Activated T-helper 1 cell treated with anti-CD3 and anti-CD28 coated beads, Interleukin-2, amount 50 U/mL, for 16 hours (primary cell): ENCODE data around the gene NDUFS7.
"Not testable (repeated sequence)": the region's sequence is repeated elsewhere in the genome, so short reads cannot be mapped to it uniquely, and the experiment has no call there.

Experiments
- DNase-seq, 2 donors: peaks; one replicate each; pipeline ENCODE4 v3.0.0-alpha.2; 2020; ENCODE audit warnings: low read depth in 1 of 2, low spot score in 1 of 2

The NDUFS7 gene

GRCh38 chr19:1417681-1418495, 34.2 kb downstream of the NDUFS7 start:
- no peak for DNase-seq

DNA sequence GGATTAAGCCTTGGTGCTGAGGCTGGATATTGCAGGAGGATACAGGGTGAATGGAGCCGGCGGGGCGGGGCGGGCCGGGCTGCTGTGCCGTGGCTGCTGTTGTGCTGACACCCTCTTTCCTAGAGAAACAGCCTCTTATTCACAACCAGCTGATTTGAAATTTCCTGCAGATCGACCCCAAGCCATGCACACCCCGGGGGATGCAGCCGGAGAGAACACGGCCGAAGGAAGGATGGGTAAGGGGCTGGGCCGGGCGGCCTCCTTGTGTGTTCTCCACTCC, 34.7 kb downstream of the NDUFS7 start:
- DNase-seq, result no peak

DNA sequence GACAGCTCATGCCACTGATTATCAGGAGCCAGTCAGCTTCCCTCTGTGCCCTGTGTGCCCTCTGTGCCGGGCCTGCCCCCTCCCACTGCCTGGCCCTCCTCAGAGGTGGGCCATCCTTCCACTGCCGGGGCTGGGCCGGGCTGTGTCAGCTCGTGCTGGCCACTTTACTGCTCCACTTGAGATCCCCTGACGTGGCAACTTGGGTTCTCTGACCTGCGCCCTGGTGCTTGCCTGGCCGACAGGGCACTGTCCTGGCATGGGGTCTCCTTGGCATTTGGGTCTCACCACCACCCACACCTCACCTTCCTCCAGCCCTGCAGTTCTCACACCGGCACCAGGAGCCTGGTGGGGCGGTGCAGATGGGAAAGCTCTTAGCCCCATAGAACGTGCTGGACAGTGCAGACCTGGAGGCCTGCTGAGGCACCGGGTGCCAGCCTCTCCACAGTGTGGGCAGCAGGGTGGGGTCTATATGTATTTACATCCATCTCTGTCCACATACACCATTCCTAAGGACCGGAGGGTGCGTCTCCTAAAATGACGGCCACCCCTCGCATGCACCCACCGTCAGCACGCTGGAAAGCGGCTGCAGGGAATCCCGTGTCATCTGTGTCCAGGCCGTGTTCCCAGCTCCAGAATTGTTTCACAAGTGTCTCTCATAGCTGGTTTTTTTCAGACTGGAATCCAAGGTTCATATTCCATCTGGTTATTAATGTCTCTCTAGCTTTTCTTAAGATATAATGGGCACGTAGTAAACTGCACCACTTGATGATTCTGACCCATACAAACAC, 35.4 kb downstream of the NDUFS7 start:
- no peak for DNase-seq

- not testable (repeated sequence) for DNase-seq
Observed at GRCh38 chr19:1420085-1420484, 36.4 kb downstream of the NDUFS7 start.

DNA sequence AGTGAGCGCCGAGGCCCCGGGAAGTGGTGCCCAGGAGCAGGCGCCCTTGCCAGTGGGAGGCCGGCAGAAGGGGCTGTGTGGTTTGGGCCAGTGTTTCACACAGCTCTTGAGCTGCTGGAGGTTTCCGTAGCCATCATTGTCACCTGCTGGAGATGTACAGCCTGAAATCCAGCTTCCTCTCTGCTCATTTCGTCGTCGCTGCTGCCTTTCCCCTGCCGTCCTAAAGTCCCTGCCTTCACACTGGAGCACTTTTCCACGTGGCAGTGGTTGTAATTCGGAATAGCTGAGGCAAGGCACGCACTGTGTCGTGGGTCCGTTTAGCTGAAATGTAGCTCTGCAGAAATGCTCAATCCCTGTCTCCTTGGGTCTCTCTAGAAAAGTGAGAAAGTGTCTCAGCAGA, 36.9 kb downstream of the NDUFS7 start:
- no peak for DNase-seq

GRCh38 chr19:1421218-1421957, 37.7 kb downstream of the NDUFS7 start:
- no peak for DNase-seq

DNA sequence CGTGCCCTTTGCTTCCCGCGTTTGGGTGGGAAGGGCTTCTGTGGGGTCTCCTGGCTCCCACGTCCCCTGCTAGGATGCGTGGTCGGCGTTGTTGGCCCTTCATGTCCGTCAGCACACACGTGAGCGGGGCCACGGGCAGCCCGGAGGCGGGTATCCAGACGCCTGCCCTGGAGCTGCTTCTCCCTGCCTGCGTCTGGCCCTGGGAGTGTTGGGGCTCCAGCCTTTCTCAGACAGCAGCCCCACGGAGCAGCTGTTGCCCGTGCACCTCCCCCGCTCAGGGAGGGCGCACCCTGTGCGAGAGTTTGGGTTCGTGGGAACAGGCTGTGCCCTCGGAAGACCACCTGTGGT, 38.2 kb downstream of the NDUFS7 start:
- DNase-seq, result no peak

- DNase-seq, result no peak
Observed at GRCh38 chr19:1422360-1422759, 38.7 kb downstream of the NDUFS7 start.

- DNase-seq, result no peak
Observed at GRCh38 chr19:1422943-1423342, 39.2 kb downstream of the NDUFS7 start.

DNA sequence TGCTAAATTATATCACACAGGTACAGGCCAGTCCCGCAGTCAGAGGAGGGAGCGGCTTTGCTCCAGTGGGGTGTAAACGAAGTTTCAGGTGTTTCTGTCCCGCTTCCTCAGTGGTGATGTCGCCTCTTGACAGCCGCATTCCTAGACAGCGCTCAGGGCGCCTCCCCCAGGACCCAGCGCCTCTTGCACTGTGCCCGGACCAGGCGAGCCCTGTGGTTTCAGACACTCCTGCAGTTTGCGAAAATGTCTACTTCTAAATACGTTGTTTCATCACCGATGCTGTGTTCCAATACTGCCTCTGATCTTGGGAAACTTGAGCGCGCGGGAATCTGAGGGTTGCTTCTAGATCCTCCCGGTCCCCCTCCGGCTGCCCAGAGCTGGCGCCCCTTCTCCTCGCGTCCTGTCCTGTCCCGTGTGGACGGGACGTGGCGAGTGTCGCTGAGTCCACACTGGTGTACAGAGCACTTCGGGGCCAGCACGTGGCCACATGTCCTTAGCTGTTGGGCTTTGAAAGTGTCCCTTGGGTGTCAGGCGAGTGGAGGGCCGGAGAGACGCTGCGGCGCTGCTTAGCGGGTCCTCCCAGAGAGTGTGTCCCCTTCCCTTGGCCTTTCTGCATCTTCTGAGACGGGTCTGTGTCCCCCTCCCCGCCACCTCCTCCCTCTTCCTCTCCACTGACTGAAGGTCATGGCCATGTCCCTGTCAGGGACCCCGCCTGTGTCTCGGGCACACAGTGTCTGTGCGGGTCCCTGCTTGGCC, 39.9 kb downstream of the NDUFS7 start:
- DNase-seq, result no peak

- DNase-seq, result no peak
Observed at GRCh38 chr19:1424192-1424955, 40.7 kb downstream of the NDUFS7 start.

DNA sequence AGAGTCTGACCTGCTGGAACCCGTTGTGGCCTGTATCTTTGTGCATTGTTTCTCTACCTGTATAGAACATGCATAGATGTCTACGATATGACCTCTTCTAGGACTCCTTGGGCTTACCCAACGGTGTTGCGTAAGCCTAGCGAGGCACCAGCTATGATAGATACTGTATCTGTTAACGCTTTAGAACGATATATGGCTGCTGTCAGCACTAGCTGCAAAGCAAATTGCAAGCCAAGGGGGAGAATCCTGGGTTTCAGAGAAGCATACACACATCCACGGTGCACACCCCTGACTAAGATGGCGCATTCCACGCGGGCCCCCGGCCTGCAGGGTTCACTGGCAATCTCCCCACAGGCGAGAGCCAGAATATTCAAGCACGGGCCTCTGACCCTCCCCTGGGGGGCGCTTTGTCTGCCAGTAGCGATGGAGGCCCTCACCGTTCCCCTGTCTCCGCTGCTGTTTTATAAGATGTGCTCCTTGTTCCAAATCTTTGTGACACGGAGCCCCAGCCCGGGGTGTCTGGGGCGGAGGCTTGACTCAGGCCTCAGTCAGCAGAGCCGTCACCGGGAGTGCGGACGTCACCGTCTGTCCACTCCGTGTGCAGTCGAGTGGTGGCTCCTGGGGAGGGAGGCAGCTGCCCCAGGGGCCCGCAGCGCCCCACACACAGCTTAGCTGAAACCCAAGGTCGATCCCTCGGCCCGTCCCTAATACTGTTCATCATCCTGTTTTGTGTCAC, 41.6 kb downstream of the NDUFS7 start:
- no peak for DNase-seq

GRCh38 chr19:1425902-1426301, 42.2 kb downstream of the NDUFS7 start:
- no peak for DNase-seq

DNA sequence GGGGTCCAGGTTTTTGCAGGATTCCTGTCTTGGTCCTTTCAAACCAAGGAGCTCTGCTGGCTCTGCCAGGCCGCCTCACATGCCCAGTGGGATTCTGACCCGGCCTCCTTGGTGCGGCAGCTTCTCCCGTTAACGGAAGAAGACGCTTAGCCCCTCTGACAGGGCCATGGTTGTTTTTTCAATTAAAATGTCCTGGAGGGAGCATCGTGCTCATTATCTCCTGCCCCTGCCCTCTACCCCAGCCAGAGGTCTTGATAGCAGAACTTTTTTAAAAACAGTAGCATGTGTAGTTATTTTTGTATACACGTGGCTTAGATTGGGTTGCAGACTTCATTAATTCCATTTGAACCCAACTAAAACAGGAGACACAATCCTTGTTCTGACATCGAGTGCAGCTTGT, 43.0 kb downstream of the NDUFS7 start:
- DNase-seq, result no peak

DNA sequence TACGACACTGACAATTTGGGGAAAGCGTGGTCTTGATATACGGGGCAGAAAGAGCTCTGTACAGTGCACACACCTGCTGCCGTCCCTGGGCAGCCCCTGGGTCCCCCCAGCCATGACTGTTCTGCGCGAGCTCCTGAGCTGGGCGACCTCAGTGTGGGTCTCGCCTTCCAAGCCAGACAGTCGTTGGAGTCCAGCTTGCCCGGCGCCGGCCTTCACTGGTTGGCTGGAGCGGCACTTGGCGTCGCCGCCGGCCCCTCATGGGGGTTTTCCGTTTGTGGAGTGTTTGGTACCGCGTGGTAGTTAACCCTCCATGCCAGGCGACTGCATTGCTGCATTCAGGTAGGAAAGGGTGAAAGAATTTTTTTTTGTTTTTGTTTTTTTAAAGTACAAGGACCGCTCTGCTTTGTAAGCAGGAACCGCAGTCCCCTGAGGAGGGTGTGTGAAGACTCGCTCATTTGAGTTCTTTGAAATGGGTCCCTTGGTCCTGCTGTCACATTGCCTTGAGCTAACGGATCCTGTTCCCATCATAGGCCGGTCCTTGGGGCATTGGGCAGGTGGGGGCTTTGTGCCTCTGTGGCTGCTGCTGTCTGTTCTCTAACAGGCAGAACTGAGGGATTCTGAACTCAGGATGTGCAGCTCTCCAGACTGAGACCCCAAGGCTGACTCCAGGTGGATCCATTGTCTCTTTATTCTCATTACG, 43.7 kb downstream of the NDUFS7 start:
- no peak for DNase-seq

DNA sequence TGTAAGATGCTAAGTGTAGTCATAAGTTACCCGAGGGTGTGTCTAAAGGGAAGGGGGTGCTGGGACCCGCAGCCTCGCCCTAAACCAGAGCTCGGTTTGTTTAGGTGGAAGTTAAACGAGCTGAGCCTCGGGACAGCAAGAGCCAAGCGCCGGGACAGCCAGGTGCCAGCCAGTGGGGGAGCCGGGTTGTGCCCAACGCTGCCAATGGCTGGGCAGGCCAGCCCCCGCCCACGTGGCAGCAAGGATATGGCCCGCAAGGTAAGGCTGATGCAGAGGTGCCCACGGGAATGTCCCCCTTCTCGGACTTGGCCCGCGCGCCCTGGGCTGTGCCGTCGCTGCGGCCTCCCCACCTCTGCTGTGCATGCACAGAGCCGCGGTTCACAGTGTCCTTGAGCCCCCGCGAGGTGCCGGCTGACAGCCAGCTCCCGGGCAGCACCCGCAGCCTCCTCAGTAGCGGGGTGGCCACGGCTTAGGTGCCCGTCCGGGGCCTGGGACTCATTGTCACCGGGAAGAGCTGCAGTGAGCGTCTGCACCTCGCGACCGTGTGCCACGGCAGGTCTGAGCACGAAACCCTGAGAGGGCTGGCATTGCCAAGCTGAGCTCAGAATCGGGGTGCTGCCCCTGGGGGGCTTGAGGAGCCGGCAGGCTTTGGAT, 45.2 kb downstream of the NDUFS7 start:
- DNase-seq, result no peak

DNA sequence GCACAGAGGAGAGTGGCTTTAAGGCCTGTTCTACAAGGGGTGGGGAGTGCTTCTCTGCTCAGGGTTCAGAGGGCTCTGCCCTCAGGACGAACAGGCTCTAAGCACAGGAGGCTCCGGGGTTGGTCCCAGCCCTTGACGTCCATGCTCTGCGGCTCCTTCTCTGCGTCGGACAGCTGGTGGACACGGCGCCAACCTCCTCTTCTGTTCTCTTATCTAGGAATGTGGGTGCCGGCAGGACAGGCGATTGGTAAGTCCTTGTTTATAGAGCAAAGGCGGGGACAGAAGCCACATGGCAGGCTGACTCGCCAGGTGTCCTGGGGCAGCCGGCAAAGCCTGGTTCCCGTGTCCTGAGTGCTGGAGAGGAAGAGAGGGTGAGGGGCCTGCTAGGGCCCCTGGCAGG, 46.0 kb downstream of the NDUFS7 start:
- DNase-seq, result no peak

DNA sequence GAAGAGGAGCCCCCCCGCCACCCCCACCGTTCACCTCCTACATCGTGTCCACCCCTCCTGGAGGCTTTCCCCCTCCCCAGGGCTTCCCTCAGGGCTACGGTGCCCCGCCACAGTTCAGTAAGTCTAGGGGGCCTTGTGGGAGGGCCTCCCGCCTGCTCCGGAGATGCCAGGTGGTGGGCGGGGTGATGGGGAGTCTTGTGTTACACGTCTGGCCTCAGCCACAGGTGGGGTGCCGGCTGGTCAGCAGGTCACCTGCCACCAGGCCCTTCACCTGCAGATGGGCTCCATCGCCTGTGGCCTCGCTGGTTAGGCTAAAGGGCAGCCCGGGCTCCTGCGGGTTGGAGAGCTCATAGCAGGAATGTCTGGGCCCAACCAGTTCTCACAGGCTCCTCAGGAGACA, 46.5 kb downstream of the NDUFS7 start:
- no peak for DNase-seq
